GM20000 (cell line): ENCODE results near the gene DENND5B.

ENCODE experiments used
- DNase-seq: peaks from one replicate; pipeline ENCODE4 v3.0.0; 2012; ENCODE audit warnings: low spot score
- CTCF ChIP-seq: IDR thresholded peaks from 2 replicates; pipeline ENCODE4 v1.5.1; 2012; ENCODE audit warnings: mild to moderate bottlenecking, control low read depth; ENCODE audit errors: extremely low read depth, missing control alignments

DENND5B gene

GRCh38 chr12:31370531-31371255, 220.2 kb downstream of the DENND5B start:
- DNase-seq: no peak
- no peak for TF ChIP-seq CTCF

GRCh38 chr12:31369712-31370521, 221.0 kb downstream of the DENND5B start:
- no peak for DNase-seq
- no peak for TF ChIP-seq CTCF

GRCh38 chr12:31368666-31369361, 222.1 kb downstream of the DENND5B start:
- no peak for TF ChIP-seq CTCF
- no peak for DNase-seq

GRCh38 chr12:31366104-31366621, 224.8 kb downstream of the DENND5B start:
- DNase-seq: no peak
- TF ChIP-seq CTCF: no peak

GRCh38 chr12:31363831-31364230, 227.1 kb downstream of the DENND5B start:
- no peak for DNase-seq
- no peak for TF ChIP-seq CTCF

GRCh38 chr12:31363416-31363809, 227.5 kb downstream of the DENND5B start:
- no peak for TF ChIP-seq CTCF
- DNase-seq: no peak
